Measurements from ENCODE around the gene HFE.
"Not testable (repeated sequence)": the region's sequence is repeated elsewhere in the genome, so short reads cannot be mapped to it uniquely, and the experiment has no call there.

- not testable (repeated sequence) for TF ChIP-seq CTCF (conservative IDR thresholded peaks at IDR 0.05; ENCODE audit: low read depth, low read length); EZH2 (IDR thresholded peaks at IDR 0.05; ENCODE audit: borderline replicate concordance, low read depth, low read length, poor library complexity, severe bottlenecking)
Measured at GRCh38 chr6:26081096-26081495, 6.1 kb upstream of the HFE start.

Data from A673 (cell line).